Measurements from ENCODE around the gene RBM6.
A peak's percentile ranks its signal among the peaks of the same experiment; 100 is the strongest.
"Not testable (repeated sequence)": the region's sequence is repeated elsewhere in the genome, so short reads cannot be mapped to it uniquely, and the experiment has no call there.

RBM6 gene

DNA sequence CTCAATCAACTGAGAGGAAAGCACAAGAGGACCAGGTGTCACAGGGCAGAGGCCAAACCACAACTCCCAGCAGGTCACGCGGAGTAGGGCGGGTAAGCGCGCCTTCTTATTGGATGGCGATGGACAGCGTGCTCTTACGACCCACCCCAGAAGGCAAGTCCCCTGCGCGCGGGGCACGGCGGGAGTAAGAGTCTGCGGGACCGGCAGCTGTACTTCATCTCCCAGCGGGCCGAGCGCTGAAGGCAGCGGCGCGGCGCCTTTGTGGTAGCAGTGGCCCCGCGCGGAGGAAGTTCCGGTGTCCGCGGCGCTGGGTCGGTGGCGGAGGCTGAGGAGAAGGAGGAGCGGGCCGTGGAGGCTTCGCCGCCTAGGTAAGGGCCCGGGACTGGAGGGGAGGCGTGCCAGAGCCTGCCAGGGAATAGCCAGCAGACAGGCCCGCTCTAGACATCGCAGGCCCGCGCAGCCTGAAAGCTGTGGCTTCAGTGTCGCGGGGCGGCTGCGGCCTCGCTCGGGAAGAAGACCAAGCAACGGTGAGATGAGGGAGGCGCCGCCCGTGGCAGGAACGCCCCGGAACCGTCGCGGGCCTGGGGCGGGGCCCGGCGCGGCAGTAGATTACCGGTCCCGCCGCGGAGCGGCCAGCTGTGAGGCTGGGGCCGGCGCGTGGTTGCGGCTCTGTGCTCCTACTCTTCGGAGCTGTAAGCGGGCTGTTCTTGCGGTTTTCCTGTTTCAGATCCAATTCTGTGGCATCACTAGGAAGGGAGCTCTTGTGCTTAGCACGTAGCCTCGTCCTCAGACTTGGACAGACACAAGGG lies at the start of gene RBM6:
TSS of gene RBM6 (plus strand) at position 293 of the 809 bp plus-strand sequence. CDS start 22,492 bp downstream, outside the sequence.
- H3K36me3 Mint-ChIP-seq, result peaks cover 7% of the 10 kb centered on the region
- peak within 1 kb of the TSS; percentile 99 for H3K4me3 Mint-ChIP-seq
- peaks cover 20% of the 10 kb centered on the region for H3K4me1 Mint-ChIP-seq
- H3K9me3 Mint-ChIP-seq, result no peaks in the 10 kb centered on the region
- H3K27ac Mint-ChIP-seq, result peak within 1 kb of the TSS; percentile 99
- H3K27me3 Mint-ChIP-seq, result no peaks in the 10 kb centered on the region

DNA sequence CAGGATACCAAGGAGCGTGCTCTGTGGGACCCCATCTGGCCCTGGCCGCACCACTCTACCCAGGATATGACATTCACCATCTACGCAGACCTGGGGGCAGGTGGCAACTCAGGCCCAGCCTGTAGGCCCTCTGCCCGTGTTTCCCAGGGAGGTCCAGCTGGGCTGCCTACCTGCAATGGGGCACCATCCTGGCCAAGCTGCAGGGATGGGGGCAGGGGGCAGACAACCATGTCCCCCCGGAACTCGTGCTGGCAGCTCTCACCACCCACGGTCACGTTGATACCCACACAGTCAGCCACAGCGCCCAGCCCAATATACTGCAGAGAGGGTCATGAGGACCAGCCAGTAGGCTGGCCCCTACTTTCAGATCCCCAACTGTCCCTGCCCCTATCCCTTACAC lies 44.2 kb upstream of the RBM6 start:
- Mint-ChIP-seq H3K9me3 (no peaks in the 10 kb centered on the region), H3K4me3 (no peak overlapping the region), H3K27me3 (no peaks in the 10 kb centered on the region), H3K27ac (no peak overlapping the region), H3K36me3 (no peaks in the 10 kb centered on the region), H3K4me1 (no peaks in the 10 kb centered on the region)

DNA sequence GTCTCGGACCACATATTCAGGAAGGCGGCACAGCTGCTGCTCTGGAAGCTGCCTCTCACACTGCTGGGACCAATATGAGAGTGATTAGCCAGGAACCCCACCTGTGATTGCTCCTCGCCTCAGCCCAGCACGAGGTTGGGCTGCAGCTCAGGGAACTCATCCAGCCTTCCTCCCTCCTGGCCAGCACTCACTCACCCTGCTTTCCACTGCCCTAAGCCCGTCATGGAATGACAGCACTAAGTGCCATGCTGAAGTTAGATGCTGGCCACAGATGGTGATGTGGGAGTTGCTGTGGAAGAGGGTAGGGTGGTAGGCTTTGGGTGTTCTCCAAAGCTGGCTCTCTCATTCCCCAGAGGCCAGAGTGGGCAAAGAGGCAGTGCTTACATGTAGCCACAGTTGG lies 43.6 kb upstream of the RBM6 start:
- peaks cover 3% of the 10 kb centered on the region for H3K4me1 Mint-ChIP-seq
- H3K36me3 Mint-ChIP-seq, result no peaks in the 10 kb centered on the region
- H3K9me3 Mint-ChIP-seq, result no peaks in the 10 kb centered on the region
- H3K4me3 Mint-ChIP-seq, result no peak overlapping the region
- H3K27ac Mint-ChIP-seq, result no peak overlapping the region
- no peaks in the 10 kb centered on the region for H3K27me3 Mint-ChIP-seq

DNA sequence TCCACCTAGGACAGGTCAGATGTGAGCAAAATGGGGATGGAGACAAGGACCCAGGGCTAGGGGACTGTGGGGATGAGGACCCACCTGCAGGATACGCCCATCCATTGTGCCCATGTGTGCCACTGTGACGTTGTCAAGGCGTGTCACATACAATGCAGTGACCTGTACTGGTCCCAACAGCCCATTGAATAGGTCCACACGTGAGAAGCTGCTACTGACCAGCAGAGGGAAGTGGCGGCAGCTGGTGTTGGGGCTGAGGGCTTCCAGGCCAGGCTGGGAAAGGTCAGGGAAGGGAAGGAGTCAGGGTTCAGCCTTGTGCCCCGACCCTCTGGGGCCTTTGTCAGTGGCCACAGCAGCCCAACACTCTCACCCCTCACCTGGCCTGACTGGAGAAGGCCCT lies 41.0 kb upstream of the RBM6 start:
- peaks cover 7% of the 10 kb centered on the region for H3K4me1 Mint-ChIP-seq
- H3K27ac Mint-ChIP-seq, result no peak overlapping the region
- no peaks in the 10 kb centered on the region for H3K27me3 Mint-ChIP-seq
- no peak overlapping the region for H3K4me3 Mint-ChIP-seq
- H3K9me3 Mint-ChIP-seq, result no peaks in the 10 kb centered on the region
- no peaks in the 10 kb centered on the region for H3K36me3 Mint-ChIP-seq

DNA sequence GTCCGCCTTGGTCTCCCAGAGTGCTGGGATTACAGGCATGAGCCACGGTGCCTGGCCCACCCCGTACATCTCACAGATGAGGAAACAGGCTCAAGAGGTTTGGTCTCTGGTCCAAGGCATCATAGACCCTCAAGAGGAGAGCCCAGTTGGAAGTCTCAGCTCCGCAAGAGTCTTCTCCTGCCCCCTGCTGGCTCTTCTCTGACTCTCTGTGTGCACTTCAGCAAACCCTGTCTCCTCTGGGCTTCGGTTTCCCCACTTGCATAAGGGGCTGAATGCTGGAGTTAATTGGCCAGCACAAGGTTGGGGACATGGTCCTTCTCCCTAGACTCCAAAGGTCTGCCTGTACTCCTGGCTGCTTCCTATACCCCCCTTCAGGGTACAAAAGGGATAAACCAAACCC lies 40.1 kb upstream of the RBM6 start:
- Mint-ChIP-seq H3K27ac (no peak overlapping the region), H3K9me3 (no peaks in the 10 kb centered on the region), H3K36me3 (no peaks in the 10 kb centered on the region), H3K27me3 (no peaks in the 10 kb centered on the region), H3K4me3 (no peak overlapping the region), H3K4me1 (peaks cover 9% of the 10 kb centered on the region)

GRCh38 chr3:49900491-49901153 lies 39.3 kb upstream of the RBM6 start:
- H3K9me3 Mint-ChIP-seq, result no peaks in the 10 kb centered on the region
- no peaks in the 10 kb centered on the region for H3K36me3 Mint-ChIP-seq
- H3K4me1 Mint-ChIP-seq, result peaks cover 10% of the 10 kb centered on the region
- no peaks in the 10 kb centered on the region for H3K27me3 Mint-ChIP-seq
- no peak overlapping the region for H3K27ac Mint-ChIP-seq
- no peak overlapping the region for H3K4me3 Mint-ChIP-seq

GRCh38 chr3:49901366-49902339 lies 38.3 kb upstream of the RBM6 start:
- Mint-ChIP-seq H3K36me3 (no peaks in the 10 kb centered on the region), H3K4me3 (no peak overlapping the region), H3K27me3 (no peaks in the 10 kb centered on the region), H3K27ac (no peak overlapping the region), H3K4me1 (peaks cover 21% of the 10 kb centered on the region), H3K9me3 (no peaks in the 10 kb centered on the region)

DNA sequence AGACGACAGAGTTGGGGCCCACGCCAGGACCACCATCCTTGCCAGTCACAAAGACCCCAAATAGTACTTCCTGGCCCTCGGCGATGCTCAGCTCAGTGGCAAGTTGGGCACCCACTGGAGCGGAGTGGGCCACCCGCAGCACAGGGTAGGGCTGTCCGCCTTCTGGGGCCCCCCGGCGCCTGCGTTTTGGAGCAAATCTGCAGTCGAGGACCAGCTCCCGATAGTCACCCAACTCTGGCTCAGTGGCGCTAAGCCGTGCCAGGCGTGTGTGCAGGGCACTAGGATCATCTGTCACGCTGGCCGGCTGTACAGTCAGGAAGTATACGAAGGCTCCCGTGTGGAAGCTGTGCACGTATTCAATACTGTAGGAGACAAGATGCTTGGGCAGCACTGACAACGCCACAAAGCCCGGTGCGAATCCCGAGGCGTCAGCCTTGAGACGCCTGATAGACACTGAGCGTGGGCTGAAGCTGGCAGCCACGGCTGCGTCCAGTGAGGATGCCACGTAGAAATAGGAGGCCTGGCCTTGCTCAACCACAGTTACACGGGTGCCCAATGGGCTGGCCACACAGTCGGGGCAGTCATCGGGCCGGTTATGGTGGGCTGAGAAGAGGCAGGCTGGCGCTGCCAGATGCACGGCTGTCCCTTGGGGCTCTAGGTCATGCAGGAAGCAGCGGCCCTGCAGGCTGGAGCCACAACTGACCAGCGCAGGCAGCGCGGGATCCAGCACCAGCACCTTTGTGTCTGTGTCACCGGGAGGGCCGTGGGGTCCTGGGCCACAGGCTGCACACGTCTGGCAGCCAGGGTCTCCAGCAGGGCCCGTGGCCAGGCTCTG lies 37.2 kb upstream of the RBM6 start:
- no peaks in the 10 kb centered on the region for H3K27me3 Mint-ChIP-seq

DNA sequence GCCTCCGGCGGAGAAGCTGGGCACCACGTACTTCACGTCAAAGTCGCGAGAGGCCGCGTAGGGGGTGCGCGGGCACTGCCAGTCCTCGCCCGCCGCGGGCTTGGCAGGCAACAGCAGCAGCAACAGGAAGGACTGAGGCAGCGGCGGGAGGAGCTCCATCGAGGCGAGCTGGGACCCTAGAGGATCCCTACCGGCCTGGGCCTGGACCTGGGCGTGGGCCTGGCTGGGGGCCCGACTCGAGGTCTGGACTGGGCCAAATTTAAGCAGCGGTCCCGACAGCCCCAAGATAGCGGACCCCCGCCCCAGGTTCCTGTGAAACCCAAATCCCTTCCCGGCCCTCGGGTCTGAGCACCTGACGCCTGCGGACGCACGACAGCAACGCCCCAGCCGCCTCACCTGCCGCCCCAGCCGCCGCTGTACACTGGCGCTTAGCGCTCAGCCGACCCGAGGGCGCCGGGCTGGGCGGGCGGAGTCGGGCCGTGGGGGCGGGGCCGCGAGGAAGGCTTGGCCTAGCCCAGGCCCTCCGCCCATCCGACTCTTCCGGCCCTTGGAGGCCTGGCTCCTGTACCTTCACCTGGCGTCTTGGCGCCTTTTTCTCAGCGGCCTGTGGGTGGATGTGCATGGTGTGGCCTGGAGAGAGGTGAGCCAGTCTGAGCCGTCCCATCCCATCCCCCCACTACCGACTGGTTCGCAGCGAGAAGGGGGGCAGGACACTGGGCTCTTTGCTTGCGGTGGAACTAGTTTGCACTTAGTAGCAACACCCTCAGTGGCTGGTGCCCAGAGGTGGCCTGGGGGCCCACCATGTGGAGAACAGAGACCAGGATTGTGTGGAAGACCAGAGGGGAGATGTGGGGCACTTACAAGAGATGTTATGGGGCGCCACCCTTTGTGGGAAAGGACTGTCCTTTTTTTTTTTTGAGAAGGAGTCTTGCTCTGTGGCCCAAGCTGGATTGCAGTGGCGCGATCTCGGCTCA lies 36.2 kb upstream of the RBM6 start, which contains the start of gene MST1R:
TSS of gene MST1R (minus strand) at position 423 of the 974 bp plus-strand sequence. CDS start at position 159, 264 bp downstream.
- Mint-ChIP-seq H3K4me3 (peak within 1 kb of the TSS; percentile 73), H3K9me3 (no peaks in the 10 kb centered on the region), H3K36me3 (no peaks in the 10 kb centered on the region), H3K27ac (no peak within 1 kb of the TSS), H3K27me3 (no peaks in the 10 kb centered on the region), H3K4me1 (peaks cover 27% of the 10 kb centered on the region)

More for the DNA sequence above, 37.2 kb upstream of the RBM6 start:
- Mint-ChIP-seq H3K4me3 (peak overlapping the region; percentile 33), H3K27ac (no peak overlapping the region), H3K9me3 (no peaks in the 10 kb centered on the region), H3K4me1 (peaks cover 27% of the 10 kb centered on the region), H3K36me3 (no peaks in the 10 kb centered on the region)

DNA sequence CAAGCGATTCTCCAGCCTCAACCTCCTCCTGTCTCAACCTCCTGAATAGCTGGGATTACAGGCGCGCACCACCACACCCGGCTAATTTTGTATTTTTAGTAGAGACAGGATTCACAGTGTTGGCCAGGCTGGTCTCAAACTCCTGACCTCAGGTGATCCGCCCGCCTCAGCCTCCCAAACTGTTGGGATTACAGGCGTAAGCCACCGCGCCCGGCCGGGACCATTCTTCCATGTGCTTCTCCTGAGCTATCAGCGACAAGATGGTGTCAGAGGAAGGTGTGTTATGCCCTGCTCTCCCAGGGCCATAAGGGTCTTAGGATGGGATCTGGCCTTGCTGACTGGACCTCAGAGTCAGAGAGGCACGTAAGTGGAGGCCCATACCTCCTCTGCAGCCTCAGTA lies 35.5 kb upstream of the RBM6 start:
- H3K27ac Mint-ChIP-seq, H3K4me3 Mint-ChIP-seq, H3K27me3 Mint-ChIP-seq, H3K9me3 Mint-ChIP-seq, H3K36me3 Mint-ChIP-seq: not testable (repeated sequence)
- H3K4me1 Mint-ChIP-seq, result peaks cover 27% of the 10 kb centered on the region

DNA sequence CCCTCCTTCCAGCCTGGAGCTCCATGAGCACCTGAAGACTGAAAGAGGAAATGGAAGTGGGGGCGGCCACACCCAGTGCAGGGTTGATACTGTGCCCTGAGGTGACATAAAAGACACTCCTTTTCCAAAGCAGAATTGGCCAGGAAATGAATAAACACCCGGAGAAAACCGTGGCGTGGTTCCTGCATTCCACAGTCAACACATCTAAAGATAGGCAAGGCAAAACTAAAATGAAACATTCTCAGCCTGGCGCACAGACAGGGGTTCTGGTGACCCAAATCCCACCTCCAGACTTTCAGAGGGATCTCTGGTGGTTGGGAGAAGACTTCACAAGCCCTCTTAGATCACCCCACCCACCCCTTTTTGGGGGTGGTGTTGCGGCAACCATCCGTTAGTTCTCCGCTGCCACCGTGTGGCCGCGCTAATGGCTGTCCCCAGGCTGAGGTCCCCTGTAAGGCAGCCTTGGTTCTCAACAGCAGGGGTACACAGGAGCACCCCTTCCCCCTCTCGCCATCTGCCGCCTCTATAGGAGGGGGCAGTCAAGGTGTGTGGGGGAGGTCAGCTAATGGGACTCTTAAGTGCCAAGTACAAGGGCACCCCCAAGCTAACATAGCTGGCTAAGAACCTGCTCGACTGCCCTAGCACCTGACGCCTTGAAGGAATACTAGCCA lies 33.7 kb upstream of the RBM6 start:
- Mint-ChIP-seq H3K36me3 (peaks cover 6% of the 10 kb centered on the region), H3K27ac (no peak overlapping the region), H3K27me3 (no peaks in the 10 kb centered on the region), H3K4me1 (peaks cover 26% of the 10 kb centered on the region), H3K4me3 (peak overlapping the region; percentile 49), H3K9me3 (no peaks in the 10 kb centered on the region)

DNA sequence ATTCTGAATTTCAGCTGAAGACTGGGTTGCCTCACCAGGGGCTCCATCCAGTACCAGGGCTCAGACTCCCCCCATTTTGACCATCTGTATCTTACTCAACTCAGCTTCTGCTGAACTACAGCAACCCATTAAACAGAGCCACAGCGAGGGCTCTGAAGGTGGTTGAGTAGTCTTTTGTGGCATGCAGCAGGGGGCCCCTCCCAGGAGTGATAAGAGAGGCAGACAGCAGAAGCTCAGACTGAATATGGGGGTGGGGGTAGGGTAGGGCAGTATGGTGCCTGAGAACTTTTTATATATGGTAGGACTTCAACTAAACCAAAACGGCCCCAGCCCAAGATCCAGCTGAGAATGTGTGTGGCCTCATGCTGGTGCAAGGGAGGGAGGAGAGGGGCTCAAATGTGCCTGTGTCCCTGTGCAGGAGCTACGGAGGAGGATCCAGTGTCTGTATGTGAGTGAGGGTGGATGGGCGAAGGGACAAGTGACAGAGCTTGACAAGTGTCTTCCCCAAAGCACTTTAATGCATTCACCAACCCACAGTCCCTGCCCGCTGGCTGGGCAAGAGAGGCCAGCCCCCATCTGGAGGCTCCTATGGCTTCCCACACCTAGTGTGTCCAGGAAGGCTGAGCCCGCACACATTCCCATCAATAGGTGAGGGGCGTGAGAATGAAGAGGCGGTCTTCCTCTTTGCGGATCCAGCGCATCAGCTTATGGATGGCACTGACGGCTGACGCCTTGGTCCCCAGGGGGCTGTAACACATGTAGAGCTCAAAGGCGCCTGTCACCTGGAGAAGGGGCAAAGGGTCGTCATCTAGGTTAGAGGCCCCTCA lies 31.4 kb upstream of the RBM6 start:
- no peak overlapping the region for H3K4me3 Mint-ChIP-seq
- H3K27ac Mint-ChIP-seq, result no peak overlapping the region
- no peaks in the 10 kb centered on the region for H3K27me3 Mint-ChIP-seq
- no peaks in the 10 kb centered on the region for H3K9me3 Mint-ChIP-seq
- H3K4me1 Mint-ChIP-seq, result peaks cover 22% of the 10 kb centered on the region
- H3K36me3 Mint-ChIP-seq, result peaks cover 9% of the 10 kb centered on the region

All from activated naive CD4-positive, alpha-beta T cell treated with anti-CD3 and anti-CD28 coated beads, Interleukin-2, amount 50 U/mL, for 24 hours (primary cell).